HepG2 (cell line): ENCODE data around the gene ANKRD55. TPM values are rescaled to one million over a fixed set of nuclear protein-coding genes. Genes with fewer than 3 reads are reported as not detected.

Experiments
- ATAC-seq: fragments of 200-7000 bp; cut with Tn5 transposase; 3 replicates; pipeline ENCODE4 v1.9.1; 2020; ENCODE audit warnings: mild to moderate bottlenecking, moderate library complexity
- BruUV-seq: library from RNA; stranded (reverse); fragments of 400-500 nt; replicated peaks from 2 replicates; lab custom pipeline; 2021; lab: Mats Ljungman, UMichigan
- CTCF ChIA-PET: fragments of 300-600 bp; formaldehyde crosslinking; extraction: SDS; loops from one replicate; lab custom pipeline; 2021; ENCODE audit warnings: low total read pairs, inconsistent platforms, low intra/inter-chr PET ratio; lab: Yijun Ruan, JAX
- POLR2A ChIA-PET: fragments of 350-600 bp; sonication (Branson Sonifier 250); formaldehyde crosslinking; loops from one replicate; lab custom pipeline; 2020; ENCODE audit warnings: antibody characterized with exemption, inconsistent platforms; lab: Yijun Ruan, JAX
- DNase-seq: peaks from one replicate; pipeline ENCODE4 v3.0.0-alpha.2; 2015; ENCODE audit warnings: low spot score
- FAIRE-seq: peaks from 3 replicates; lab custom pipeline; 2011; peaks lifted over from hg19 to GRCh38; lab: Jason Lieb, UNC
- H2AFZ ChIP-seq: one replicate; pipeline ENCODE4 v1.6.1; 2011; ENCODE audit warnings: low read length, inconsistent platforms
- H3K27ac ChIP-seq: fragments of 300-600 bp; 3 replicates; pipeline ENCODE4 v1.8.0; 2011; ENCODE audit warnings: mixed run types, mild to moderate bottlenecking, mixed read lengths, low read length, inconsistent platforms; ENCODE audit not compliant: insufficient read depth; ENCODE audit errors: extremely low read length
- H3K27me3 ChIP-seq, 2 experiments: fragments of 200-600 bp in 1 of 2; 2 replicates in 1 of 2; 3 replicates in 1 of 2; pipeline versions ENCODE4 v1.6.0 to v1.8.0; 2011; ENCODE audit warnings: low read length in 2 of 2, mild to moderate bottlenecking in 2 of 2, moderate library complexity in 2 of 2, inconsistent platforms in 1 of 2; ENCODE audit not compliant: insufficient read depth in 2 of 2, control insufficient read depth in 1 of 2
- H3K36me3 ChIP-seq, 2 experiments: fragments of 200-600 bp in 1 of 2; replicated peaks in 1 of 2; 2 replicates in 1 of 2; 3 replicates in 1 of 2; pipeline versions ENCODE4 v1.5.1 to v1.8.0; 2011; ENCODE audit warnings: low read length in 2 of 2, inconsistent platforms in 1 of 2; ENCODE audit not compliant: insufficient read depth in 2 of 2, control insufficient read depth in 1 of 2
- H3K4me1 ChIP-seq: 2 replicates; pipeline ENCODE4 v1.5.1; 2012; ENCODE audit warnings: low read length, inconsistent platforms; ENCODE audit not compliant: insufficient read depth
- H3K4me2 ChIP-seq: 2 replicates; pipeline ENCODE4 v1.6.0; 2011; ENCODE audit warnings: low read depth, low read length, inconsistent platforms
- H3K4me3 ChIP-seq, 3 experiments: fragments of 200-600 bp in 1 of 3; sonication (generic), shearing (Covaris generic) in 1 of 3; replicated peaks in 1 of 3; 2 replicates each; pipeline ENCODE4 v1.5.1; 2011 to 2016; ENCODE audit warnings: low read length in 3 of 3, inconsistent platforms in 2 of 3, low read depth in 2 of 3, mild to moderate bottlenecking in 2 of 3, control low read depth in 1 of 3, mixed read lengths in 1 of 3; ENCODE audit not compliant: insufficient read depth in 1 of 3
- H3K79me2 ChIP-seq: one replicate; pipeline ENCODE4 v1.6.1; 2011; ENCODE audit warnings: low read length, inconsistent platforms; ENCODE audit not compliant: insufficient read depth
- H3K9ac ChIP-seq: 2 replicates; pipeline ENCODE4 v1.6.0; 2011; ENCODE audit warnings: mild to moderate bottlenecking, low read depth, low read length, inconsistent platforms; ENCODE audit not compliant: insufficient read depth
- H3K9me3 ChIP-seq: 2 replicates; pipeline ENCODE4 v1.5.1; 2012; ENCODE audit warnings: mild to moderate bottlenecking, low read length
- H4K20me1 ChIP-seq: 2 replicates; pipeline ENCODE4 v1.6.0; 2011; ENCODE audit warnings: inconsistent platforms, mild to moderate bottlenecking, low read length, moderate library complexity; ENCODE audit not compliant: insufficient read depth
- BRCA1 ChIP-seq: sonication (generic); formaldehyde crosslinking; IDR thresholded peaks from 2 replicates; pipeline ENCODE4 v1.4.0; 2020; ENCODE audit warnings: missing genetic modification reagents
- CAMTA2 ChIP-seq: sonication (generic); formaldehyde crosslinking; IDR thresholded peaks from 2 replicates; pipeline ENCODE4 v1.4.0; 2020; ENCODE audit warnings: mild to moderate bottlenecking, missing genetic modification reagents, borderline replicate concordance
- HOXA7 ChIP-seq: sonication (generic); formaldehyde crosslinking; IDR thresholded peaks from 2 replicates; pipeline ENCODE4 v1.8.1; 2022; ENCODE audit warnings: mild to moderate bottlenecking, missing genetic modification reagents, moderate library complexity
- MAX ChIP-seq: IDR thresholded peaks from 2 replicates; pipeline ENCODE4 v1.6.1; 2012; ENCODE audit warnings: inconsistent platforms
- NONO ChIP-seq, 2 experiments: fragments of 450-650 bp in 1 of 2; sonication (generic) in 1 of 2; formaldehyde crosslinking in 1 of 2; IDR thresholded peaks in 1 of 2; conservative IDR thresholded peaks in 1 of 2; 2 replicates each; pipeline versions ENCODE4 v1.6.1 to v1.8.0; 2017 to 2022; ENCODE audit warnings: mild to moderate bottlenecking in 1 of 2, missing genetic modification reagents in 1 of 2, moderate library complexity in 1 of 2
- PRMT3 ChIP-seq: sonication (generic); formaldehyde crosslinking; IDR thresholded peaks from 2 replicates; pipeline ENCODE4 v1.8.1; 2022; ENCODE audit warnings: low read depth, mild to moderate bottlenecking, moderate library complexity, missing genetic modification reagents, borderline replicate concordance
- SOX6 ChIP-seq, 2 experiments: fragments of 450-650 bp in 1 of 2; sonication (generic) in 1 of 2; formaldehyde crosslinking in 1 of 2; IDR thresholded peaks; 2 replicates each; pipeline versions ENCODE4 v1.4.0 to v1.6.1; 2017 to 2020; ENCODE audit warnings: antibody characterized with exemption in 1 of 2, mild to moderate bottlenecking in 1 of 2, missing genetic modification reagents in 1 of 2
- STAT5B ChIP-seq: sonication (generic); formaldehyde crosslinking; IDR thresholded peaks from 2 replicates; pipeline ENCODE4 v1.4.0; 2020; ENCODE audit warnings: missing genetic modification reagents
- TCF7L2 ChIP-seq: IDR thresholded peaks from 2 replicates; pipeline ENCODE4 v1.6.1; 2011; ENCODE audit warnings: mild to moderate bottlenecking, low read depth, low read length, moderate library complexity
- THYN1 ChIP-seq: sonication (generic); formaldehyde crosslinking; IDR thresholded peaks from 2 replicates; pipeline ENCODE4 v1.8.1; 2023; ENCODE audit warnings: low read depth, mild to moderate bottlenecking, moderate library complexity, missing genetic modification reagents, borderline replicate concordance
- WIZ ChIP-seq: sonication (generic); formaldehyde crosslinking; IDR thresholded peaks from 2 replicates; pipeline ENCODE4 v1.5.1; 2020; ENCODE audit warnings: mild to moderate bottlenecking, missing genetic modification reagents
- ZBTB39 ChIP-seq: sonication (generic); formaldehyde crosslinking; IDR thresholded peaks from 2 replicates; pipeline ENCODE4 v1.5.0; 2020; ENCODE audit warnings: missing genetic modification reagents
- ZFP36L1 ChIP-seq: sonication (generic); formaldehyde crosslinking; IDR thresholded peaks from 2 replicates; pipeline ENCODE4 v1.8.0; 2022; ENCODE audit warnings: mild to moderate bottlenecking, missing genetic modification reagents, moderate library complexity
- ZFP91 ChIP-seq: sonication (generic); formaldehyde crosslinking; IDR thresholded peaks from 2 replicates; pipeline ENCODE4 v1.9.0; 2022; ENCODE audit warnings: missing genetic modification reagents, mild to moderate bottlenecking, borderline replicate concordance
- ZNF430 ChIP-seq: sonication (generic); formaldehyde crosslinking; IDR thresholded peaks from 2 replicates; pipeline ENCODE4 v1.9.0; 2021; ENCODE audit warnings: mild to moderate bottlenecking, missing genetic modification reagents
- ZNF7 ChIP-seq: IDR thresholded peaks from 2 replicates; pipeline ENCODE4 v1.6.1; 2016; ENCODE audit warnings: missing biosample characterization, missing genetic modification reagents
- ZNF766 ChIP-seq: sonication (generic); formaldehyde crosslinking; IDR thresholded peaks from 2 replicates; pipeline ENCODE4 v1.5.0; 2020; ENCODE audit warnings: missing genetic modification reagents, borderline replicate concordance
- WGBS: methylation state at CpG from one replicate; pipeline ENCODE4 v1.1.6; 2017; ENCODE audit warnings: low lambda C conversion rate; 5-methylcytosine and 5-hydroxymethylcytosine counted together
- in situ Hi-C: cut with HindIII; loops from 2 replicates; pipeline ENCODE4 v1.10.0; 2017; ENCODE audit warnings: low pct_unique_long_range_greater_than_20kb; ENCODE audit not compliant: extremely low pct_ligation_motif_present
- intact Hi-C: fragments of 100-400 bp; cut with micrococcal nuclease; formaldehyde crosslinking; loops from one replicate; pipeline ENCODE4 v1.10.0; 2022; ENCODE audit not compliant: unreplicated experiment
- polyA plus RNA-seq, 8 experiments: library from polyadenylated mRNA; depleted of rRNA in 3 of 8; stranded (reverse) in 7 of 8; unstranded in 1 of 8; fragments of >200 nt; fragmentation: Illumina TruSeq in 4 of 8; extraction: Trizol in 4 of 8; gene quantifications; 2 replicates each; pipeline versions ENCODE4 v1.2.1 to v1.2.3, GENCODE V29; 2011 to 2016; ENCODE audit warnings: low read depth in 4 of 8, missing spikeins in 1 of 8, mixed read lengths in 1 of 8; ENCODE audit not compliant: insufficient read depth in 1 of 8
- total RNA-seq, 5 experiments: library from RNA; depleted of rRNA; stranded (reverse); fragments of >200 nt; fragmentation: Illumina TruSeq; extraction: Trizol; gene quantifications; 2 replicates each; pipeline ENCODE4 v1.2.3, GENCODE V29; 2016; ENCODE audit warnings: low read depth in 1 of 5

The ANKRD55 gene
- total and polyA plus RNA-seq, 2 of the 13 experiments (the other 11 are each of a cell fraction or from before 2014, with no cell fraction given) = 0.11 to 0.28 TPM

GRCh38 chr5:56195016-56195415 is 38.1 kb downstream of the ANKRD55 start (continued):
- TF ChIP-seq ZFP91 (no peak), WIZ (CRISPR knock-in tag) (no peak), ZNF430 (no peak), CAMTA2 (no peak), BRCA1 (no peak)

- ChIA-PET POLR2A (no interaction called here), CTCF (no interaction called here)
- TF ChIP-seq TCF7L2 (no peak), STAT5B (no peak), ZNF766 (CRISPR knock-in tag) (no peak), PRMT3 (no peak), ZBTB39 (CRISPR knock-in tag) (no peak), NONO (IDR thresholded peaks at IDR 0.05) (no peak), NONO (CRISPR knock-in tag; conservative IDR thresholded peaks at IDR 0.05) (no peak), HOXA7 (no peak), MAX (no peak), ZNF7 (CRISPR knock-in tag) (no peak), THYN1 (CRISPR knock-in tag) (no peak), SOX6 (IDR thresholded peaks at IDR 0.05) (no peak), SOX6 (CRISPR knock-in tag; IDR thresholded peaks at IDR 0.05) (no peak), ZFP36L1 (CRISPR knock-in tag) (no peak)
- intact Hi-C loops (no loop called here), in situ Hi-C loops (no loop called here)
- Histone ChIP-seq H3K27me3 (no peaks in the 10 kb centered on the region), H4K20me1 (no peaks in the 10 kb centered on the region), H3K4me3 (no peak overlapping the region), H3K36me3 (no peaks in the 10 kb centered on the region), H3K4me1 (no peaks in the 10 kb centered on the region), H3K9me3 (no peaks in the 10 kb centered on the region), H3K27ac (no peak overlapping the region), H3K79me2 (no peaks in the 10 kb centered on the region), H3K4me2 (no peak overlapping the region), H2AFZ (no peak overlapping the region), H3K9ac (no peak overlapping the region)
- no TSS peak for BruUV-seq
- no peak for ATAC-seq
- FAIRE-seq = no peak
- no peak for DNase-seq
- 91% methylated on average over 16 of the region's 16 CpGs for WGBS
Observed at GRCh38 chr5:56192246-56192645, 40.9 kb downstream of the ANKRD55 start.
